ENCODE data around the gene KRT6C. TPM values are rescaled to one million over a fixed set of nuclear protein-coding genes. Genes with fewer than 3 reads are reported as not detected.
"Not testable (repeated sequence)": the region's sequence is repeated elsewhere in the genome, so short reads cannot be mapped to it uniquely, and the experiment has no call there.

The KRT6C gene
- polyA plus RNA-seq, 1 of the 3 experiments (the other 2 are of a cell fraction), result not detected

- TF ChIP-seq JUND (IDR thresholded peaks at IDR 0.05) (no peak), NFIC (IDR thresholded peaks at IDR 0.05; ENCODE audit: borderline replicate concordance) (no peak), USF1 (IDR thresholded peaks at IDR 0.05; ENCODE audit: borderline replicate concordance, low read depth) (no peak)
- Histone ChIP-seq H3K4me1 (ENCODE audit: control insufficient read depth in 1 of 2, insufficient read depth in 2 of 2, low read depth in 1 of 2, low read length in 1 of 2) (no peaks in the 10 kb centered on the region), H4K20me1 (ENCODE audit: insufficient read depth) (no peaks in the 10 kb centered on the region), H3K79me2 (ENCODE audit: insufficient read depth) (no peaks in the 10 kb centered on the region), H3K4me3 (ENCODE audit: low read depth in 2 of 2, low read length in 1 of 2) (no peak within 1 kb of the TSS), H3K4me2 (no peak within 1 kb of the TSS), H3K27ac (ENCODE audit: low read depth in 2 of 2, low read length in 1 of 2) (no peak within 1 kb of the TSS), H3F3A (replicated peaks; ENCODE audit: insufficient read depth) (no peaks in the 10 kb centered on the region), H3K36me3 (replicated peaks in 1 of 2; ENCODE audit: control insufficient read depth in 1 of 2, insufficient read depth in 2 of 2, low read length in 1 of 2) (no peaks in the 10 kb centered on the region), H3K9ac (no peak within 1 kb of the TSS), H2AFZ (ENCODE audit: low read depth) (no peak within 1 kb of the TSS), H3K9me2 (no peaks in the 10 kb centered on the region), H3K27me3 (ENCODE audit: insufficient read depth) (peaks cover 26% of the 10 kb centered on the region), H3K9me3 (no peaks in the 10 kb centered on the region)
- WGBS (ENCODE audit: low lambda C conversion rate), result 42% methylated on average over 6 of the region's 6 CpGs
- no peak for DNase-seq
- CTCF ChIA-PET, result no interaction called here
- POLR2A ChIA-PET, result no interaction called here
Measured at GRCh38 chr12:52452101-52452500, 21.5 kb downstream of the KRT6C start, which contains the start of gene KRT6B. TSS of gene KRT6B (minus strand) at chr12:52452146. CDS start at chr12:52452078, 68 bp downstream.

DNA sequence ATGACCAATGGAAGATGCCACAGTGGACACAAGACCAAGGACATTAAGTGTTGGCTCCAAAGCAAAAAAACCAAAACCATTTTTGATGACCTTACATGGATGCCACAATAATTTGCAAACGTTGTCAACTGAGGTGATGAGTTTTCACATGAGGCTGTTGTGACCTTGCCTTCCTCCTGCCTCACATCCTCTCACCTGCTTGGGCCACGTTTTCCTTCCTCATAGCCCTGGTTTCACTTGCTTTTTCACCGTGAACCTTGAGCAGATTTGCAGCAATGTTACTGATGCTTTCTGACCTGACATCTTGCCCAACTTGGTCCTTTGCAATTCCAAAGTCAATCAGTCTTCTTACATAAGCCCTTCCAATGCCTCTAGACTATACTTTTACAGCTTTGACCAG is 25.4 kb downstream of the KRT6C start:
- peaks cover 31% of the 10 kb centered on the region for H3K27me3 ChIP-seq (ENCODE audit: insufficient read depth)
- H3K27ac ChIP-seq (ENCODE audit: low read depth in 2 of 2, low read length in 1 of 2), result no peak overlapping the region
- H3K36me3 ChIP-seq (replicated peaks in 1 of 2; ENCODE audit: control insufficient read depth in 1 of 2, insufficient read depth in 2 of 2, low read length in 1 of 2), result no peaks in the 10 kb centered on the region
- WGBS (ENCODE audit: low lambda C conversion rate), result 1% methylated on average over 3 of the region's 3 CpGs
- ChIA-PET CTCF (no interaction called here), POLR2A (no interaction called here)
- no peaks in the 10 kb centered on the region for H3F3A ChIP-seq (replicated peaks; ENCODE audit: insufficient read depth)
- no peaks in the 10 kb centered on the region for H3K9me2 ChIP-seq
- no peak overlapping the region for H3K4me3 ChIP-seq (ENCODE audit: low read depth in 2 of 2, low read length in 1 of 2)
- no peak overlapping the region for H3K9ac ChIP-seq
- H3K4me1 ChIP-seq (ENCODE audit: control insufficient read depth in 1 of 2, insufficient read depth in 2 of 2, low read depth in 1 of 2, low read length in 1 of 2), result no peaks in the 10 kb centered on the region
- TF ChIP-seq POLR2AphosphoS5 (IDR thresholded peaks at IDR 0.05; ENCODE audit: low read depth, low read length) (no peak), SMC3 (IDR thresholded peaks at IDR 0.05; ENCODE audit: low read depth, low read length) (no peak), FOXJ3 (CRISPR knock-in tag; IDR thresholded peaks at IDR 0.05) (no peak), USF1 (IDR thresholded peaks at IDR 0.05; ENCODE audit: borderline replicate concordance, low read depth) (no peak), RAD21 (IDR thresholded peaks at IDR 0.05; ENCODE audit: low read length) (no peak), USF2 (IDR thresholded peaks at IDR 0.05; ENCODE audit: borderline replicate concordance, low read depth, low read length) (no peak), GABPA (IDR thresholded peaks at IDR 0.05; ENCODE audit: low read depth) (no peak), FOXM1 (IDR thresholded peaks at IDR 0.05; ENCODE audit: low read depth) (no peak), RXRA (IDR thresholded peaks at IDR 0.05; ENCODE audit: borderline replicate concordance, low read depth) (no peak), CHD2 (IDR thresholded peaks at IDR 0.05; ENCODE audit: low read length, partially characterized antibody) (no peak), REST (IDR thresholded peaks at IDR 0.05; ENCODE audit: low read depth, low read length) (no peak), SIN3A (IDR thresholded peaks at IDR 0.05; ENCODE audit: borderline replicate concordance, low read depth, low read length) (no peak), MEF2A (IDR thresholded peaks at IDR 0.05; ENCODE audit: borderline replicate concordance, low read depth) (no peak), NRF1 (IDR thresholded peaks at IDR 0.05; ENCODE audit: low read depth, low read length) (no peak)
- TF ChIP-seq, protein P1, sequence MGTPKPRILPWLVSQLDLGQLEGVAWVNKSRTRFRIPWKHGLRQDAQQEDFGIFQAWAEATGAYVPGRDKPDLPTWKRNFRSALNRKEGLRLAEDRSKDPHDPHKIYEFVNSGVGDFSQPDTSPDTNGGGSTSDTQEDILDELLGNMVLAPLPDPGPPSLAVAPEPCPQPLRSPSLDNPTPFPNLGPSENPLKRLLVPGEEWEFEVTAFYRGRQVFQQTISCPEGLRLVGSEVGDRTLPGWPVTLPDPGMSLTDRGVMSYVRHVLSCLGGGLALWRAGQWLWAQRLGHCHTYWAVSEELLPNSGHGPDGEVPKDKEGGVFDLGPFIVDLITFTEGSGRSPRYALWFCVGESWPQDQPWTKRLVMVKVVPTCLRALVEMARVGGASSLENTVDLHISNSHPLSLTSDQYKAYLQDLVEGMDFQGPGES (IDR thresholded peaks at IDR 0.05; ENCODE audit: low read depth, low read length), result no peak
- no peaks in the 10 kb centered on the region for H3K9me3 ChIP-seq
- H3K4me2 ChIP-seq, result no peak overlapping the region
- H3K79me2 ChIP-seq (ENCODE audit: insufficient read depth), result no peaks in the 10 kb centered on the region
- no peak overlapping the region for H2AFZ ChIP-seq (ENCODE audit: low read depth)
- no peaks in the 10 kb centered on the region for H4K20me1 ChIP-seq (ENCODE audit: insufficient read depth)
- no peak for DNase-seq

DNA sequence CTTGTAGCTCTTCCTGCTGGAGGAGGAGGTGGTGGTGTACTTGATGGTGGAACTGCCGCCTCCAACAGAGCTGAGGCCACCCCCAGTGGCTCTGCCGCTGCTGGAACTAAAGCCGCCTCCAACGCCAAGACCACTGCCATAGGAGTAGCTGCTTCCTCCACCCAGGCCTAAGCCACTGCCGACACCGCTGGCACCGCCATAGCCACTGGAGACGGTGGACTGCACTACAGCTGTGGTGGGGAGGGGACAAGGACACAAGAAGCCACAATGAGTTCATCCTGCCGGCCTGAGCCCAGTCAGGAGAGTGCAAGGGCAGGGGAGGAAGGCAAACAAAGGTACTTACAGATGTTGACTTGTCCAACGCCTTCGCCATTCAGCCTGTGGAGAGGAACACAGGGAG is 26.4 kb downstream of the KRT6C start:
- H2AFZ ChIP-seq (ENCODE audit: low read depth); H3K9me3 ChIP-seq; H3K79me2 ChIP-seq (ENCODE audit: insufficient read depth); H3K27ac ChIP-seq (ENCODE audit: low read depth in 2 of 2, low read length in 1 of 2); H3K4me3 ChIP-seq (ENCODE audit: low read depth in 2 of 2, low read length in 1 of 2); H3F3A ChIP-seq (replicated peaks; ENCODE audit: insufficient read depth); H4K20me1 ChIP-seq (ENCODE audit: insufficient read depth); H3K9me2 ChIP-seq; H3K4me2 ChIP-seq; H3K9ac ChIP-seq; POLR2A ChIA-PET; H3K36me3 ChIP-seq (replicated peaks in 1 of 2; ENCODE audit: control insufficient read depth in 1 of 2, insufficient read depth in 2 of 2, low read length in 1 of 2); DNase-seq; H3K4me1 ChIP-seq (ENCODE audit: control insufficient read depth in 1 of 2, insufficient read depth in 2 of 2, low read depth in 1 of 2, low read length in 1 of 2): not testable (repeated sequence)
- CTCF ChIA-PET, result interaction anchor here (2.8 kb wide), 1 partner anchor 437 kb away, joined by 6 read pairs; no protein-coding TSS in a partner anchor
- WGBS (ENCODE audit: low lambda C conversion rate), result 38% methylated on average over 3 of the region's 11 CpGs
- H3K27me3 ChIP-seq (ENCODE audit: insufficient read depth), result peaks cover 31% of the 10 kb centered on the region
